BLaER1 (cell line): ENCODE measurements around the gene FKBP5.

Experiments used
- H3K27ac ChIP-seq: shearing (Covaris generic); formaldehyde crosslinking; 2 replicates; pipeline ENCODE4 v1.8.1; 2022
- H3K27me3 ChIP-seq: shearing (Covaris generic); formaldehyde crosslinking; 2 replicates; pipeline ENCODE4 v1.8.1; 2022
- H3K36me3 ChIP-seq: shearing (Covaris generic); formaldehyde crosslinking; 2 replicates; pipeline ENCODE4 v1.8.1; 2022
- H3K4me1 ChIP-seq: shearing (Covaris generic); formaldehyde crosslinking; 2 replicates; pipeline ENCODE4 v1.8.1; 2022
- H3K4me2 ChIP-seq: shearing (Covaris generic); formaldehyde crosslinking; 2 replicates; pipeline ENCODE4 v1.8.1; 2022
- H3K4me3 ChIP-seq: shearing (Covaris generic); formaldehyde crosslinking; 2 replicates; pipeline ENCODE4 v1.8.1; 2022
- H3K9ac ChIP-seq: shearing (Covaris generic); formaldehyde crosslinking; 2 replicates; pipeline ENCODE4 v1.8.1; 2022
- H3K9me3 ChIP-seq: shearing (Covaris generic); formaldehyde crosslinking; 2 replicates; pipeline ENCODE4 v1.8.1; 2022
- H4K20me1 ChIP-seq: shearing (Covaris generic); formaldehyde crosslinking; 2 replicates; pipeline ENCODE4 v1.8.1; 2022
- Cebpa-rat ChIP-seq: shearing (Covaris generic); IDR thresholded peaks from 2 replicates; pipeline ENCODE4 v1.8.1; 2022

FKBP5 gene

GRCh38 chr6:35594503-35595186, 94.1 kb downstream of the FKBP5 start:
- H3K4me1 ChIP-seq, result peaks cover 5% of the 10 kb centered on the region; the same call in 1 of the 2 replicates
- no peak overlapping the region for H3K4me3 ChIP-seq
- no peak overlapping the region for H3K9ac ChIP-seq
- H3K4me2 ChIP-seq, result no peak overlapping the region
- TF ChIP-seq Cebpa-rat, result no peak
- no peaks in the 10 kb centered on the region for H3K9me3 ChIP-seq
- H3K27me3 ChIP-seq, result no peaks in the 10 kb centered on the region
- H3K27ac ChIP-seq, result no peak overlapping the region
- no peaks in the 10 kb centered on the region for H4K20me1 ChIP-seq
- peaks cover 73% of the 10 kb centered on the region for H3K36me3 ChIP-seq

- Histone ChIP-seq H4K20me1 (no peaks in the 10 kb centered on the region), H3K4me2 (no peak overlapping the region), H3K36me3 (peaks cover 83% of the 10 kb centered on the region), H3K27ac (no peak overlapping the region), H3K9me3 (no peaks in the 10 kb centered on the region), H3K4me1 (peaks cover 5% of the 10 kb centered on the region; the same call in 1 of the 2 replicates), H3K4me3 (no peak overlapping the region), H3K27me3 (no peaks in the 10 kb centered on the region), H3K9ac (no peak overlapping the region)
- TF ChIP-seq Cebpa-rat, result no peak
These were observed 96.5 kb downstream of the FKBP5 start for GRCh38 chr6:35592178-35592577.

GRCh38 chr6:35590622-35591066, 98.1 kb downstream of the FKBP5 start:
- no peaks in the 10 kb centered on the region for H4K20me1 ChIP-seq
- H3K36me3 ChIP-seq, result peaks cover 83% of the 10 kb centered on the region
- no peaks in the 10 kb centered on the region for H3K9me3 ChIP-seq
- no peak overlapping the region for H3K4me3 ChIP-seq
- peaks cover 5% of the 10 kb centered on the region; the same call in 1 of the 2 replicates for H3K4me1 ChIP-seq
- H3K9ac ChIP-seq, result no peak overlapping the region
- H3K27ac ChIP-seq, result no peak overlapping the region
- TF ChIP-seq Cebpa-rat, result no peak
- H3K27me3 ChIP-seq, result no peaks in the 10 kb centered on the region
- H3K4me2 ChIP-seq, result no peak overlapping the region

GRCh38 chr6:35589904-35590303, 98.8 kb downstream of the FKBP5 start:
- no peak overlapping the region for H3K4me3 ChIP-seq
- no peaks in the 10 kb centered on the region for H3K9me3 ChIP-seq
- no peaks in the 10 kb centered on the region for H3K27me3 ChIP-seq
- H3K9ac ChIP-seq, result no peak overlapping the region
- no peak for TF ChIP-seq Cebpa-rat
- H3K36me3 ChIP-seq, result peaks cover 75% of the 10 kb centered on the region
- no peak overlapping the region for H3K4me2 ChIP-seq
- H3K4me1 ChIP-seq, result peaks cover 3% of the 10 kb centered on the region; the same call in 1 of the 2 replicates
- H4K20me1 ChIP-seq, result no peaks in the 10 kb centered on the region
- H3K27ac ChIP-seq, result no peak overlapping the region

- H3K4me1 ChIP-seq, result no peaks in the 10 kb centered on the region
- peaks cover 71% of the 10 kb centered on the region for H3K36me3 ChIP-seq
- no peak overlapping the region for H3K27ac ChIP-seq
These were observed 99.4 kb downstream of the FKBP5 start for GRCh38 chr6:35589201-35589739.

GRCh38 chr6:35587167-35587566, 101.5 kb downstream of the FKBP5 start:
- H3K27me3 ChIP-seq, result no peaks in the 10 kb centered on the region
- TF ChIP-seq Cebpa-rat, result no peak
- peaks cover 51% of the 10 kb centered on the region for H3K36me3 ChIP-seq
- H3K27ac ChIP-seq, result no peak overlapping the region
- no peak overlapping the region for H3K9ac ChIP-seq
- no peak overlapping the region for H3K4me3 ChIP-seq
- H4K20me1 ChIP-seq, result no peaks in the 10 kb centered on the region
- no peaks in the 10 kb centered on the region for H3K9me3 ChIP-seq
- no peak overlapping the region for H3K4me2 ChIP-seq
- H3K4me1 ChIP-seq, result peaks cover 14% of the 10 kb centered on the region

More at GRCh38 chr6:35589201-35589739, 99.4 kb downstream of the FKBP5 start:
- Histone ChIP-seq H3K9me3 (no peaks in the 10 kb centered on the region), H3K4me2 (no peak overlapping the region), H4K20me1 (no peaks in the 10 kb centered on the region), H3K4me3 (no peak overlapping the region), H3K27me3 (no peaks in the 10 kb centered on the region), H3K9ac (no peak overlapping the region)
- TF ChIP-seq Cebpa-rat, result no peak

DNA sequence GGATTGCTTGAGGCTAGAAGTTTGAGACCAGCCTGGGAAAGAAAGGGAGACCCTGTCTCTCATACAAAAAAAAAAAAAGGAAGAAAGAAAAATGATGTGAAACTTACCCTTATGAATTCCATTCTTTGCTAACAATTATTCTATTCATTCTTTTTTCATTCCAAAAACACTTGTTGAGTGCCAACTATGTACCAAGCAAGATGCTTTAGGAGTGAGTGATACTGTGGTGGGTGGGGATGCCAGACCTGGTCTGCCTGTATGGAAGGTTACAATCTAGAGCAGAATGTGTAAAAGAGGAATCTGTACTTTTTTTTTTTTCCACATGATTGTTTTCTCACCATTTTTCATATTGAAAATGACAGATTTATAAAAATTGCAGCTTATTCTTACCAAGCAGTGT, 102.2 kb downstream of the FKBP5 start:
- Histone ChIP-seq H3K4me1 (peaks cover 21% of the 10 kb centered on the region), H3K4me3 (no peak overlapping the region), H3K27me3 (no peaks in the 10 kb centered on the region), H3K4me2 (no peak overlapping the region), H3K27ac (no peak overlapping the region), H3K9me3 (no peaks in the 10 kb centered on the region), H3K36me3 (peaks cover 47% of the 10 kb centered on the region), H3K9ac (no peak overlapping the region), H4K20me1 (no peaks in the 10 kb centered on the region)
- no peak for TF ChIP-seq Cebpa-rat

DNA sequence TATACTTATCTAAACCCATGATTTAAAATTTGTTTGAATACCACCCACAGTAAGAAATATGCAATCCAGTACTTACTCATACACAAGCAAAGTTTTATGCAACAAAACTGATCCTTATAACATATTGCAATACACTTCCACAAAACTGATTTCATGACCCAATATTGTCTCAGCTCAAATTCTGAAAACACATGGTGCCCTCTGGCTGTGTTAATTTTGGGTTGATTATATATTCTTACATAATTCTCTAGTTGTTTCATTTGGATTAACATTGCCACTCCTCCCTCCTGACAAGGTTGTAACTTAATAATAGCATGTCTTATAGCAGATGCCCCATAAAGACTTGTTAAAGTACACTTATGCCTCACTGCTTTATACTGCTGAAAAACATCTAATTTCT, 103.1 kb downstream of the FKBP5 start:
- Histone ChIP-seq H3K27ac (no peak overlapping the region), H4K20me1 (no peaks in the 10 kb centered on the region), H3K4me1 (peaks cover 29% of the 10 kb centered on the region), H3K36me3 (peaks cover 41% of the 10 kb centered on the region), H3K4me3 (no peak overlapping the region), H3K9me3 (no peaks in the 10 kb centered on the region), H3K27me3 (no peaks in the 10 kb centered on the region), H3K9ac (no peak overlapping the region), H3K4me2 (no peak overlapping the region)
- no peak for TF ChIP-seq Cebpa-rat

- H3K4me1 ChIP-seq, result peaks cover 36% of the 10 kb centered on the region
- H4K20me1 ChIP-seq, result no peaks in the 10 kb centered on the region
- no peaks in the 10 kb centered on the region for H3K27me3 ChIP-seq
- no peak overlapping the region for H3K27ac ChIP-seq
- no peak for TF ChIP-seq Cebpa-rat
- no peaks in the 10 kb centered on the region for H3K9me3 ChIP-seq
- no peak overlapping the region for H3K4me3 ChIP-seq
- H3K4me2 ChIP-seq, result no peak overlapping the region
- peaks cover 33% of the 10 kb centered on the region for H3K36me3 ChIP-seq
- no peak overlapping the region for H3K9ac ChIP-seq
These were observed 104.6 kb downstream of the FKBP5 start for GRCh38 chr6:35583893-35584688.

GRCh38 chr6:35582315-35582714, 106.4 kb downstream of the FKBP5 start:
- Histone ChIP-seq H3K4me3 (no peak overlapping the region), H3K9ac (peak overlapping the region; percentile 56; the same call in 1 of the 2 replicates), H3K4me1 (peaks cover 36% of the 10 kb centered on the region), H3K36me3 (peaks cover 42% of the 10 kb centered on the region), H3K9me3 (no peaks in the 10 kb centered on the region), H3K4me2 (peak overlapping the region; percentile 69), H3K27me3 (no peaks in the 10 kb centered on the region), H4K20me1 (no peaks in the 10 kb centered on the region), H3K27ac (peak overlapping the region; percentile 57)
- no peak for TF ChIP-seq Cebpa-rat
